HG03064 (cell line): ENCODE data around the gene LEKR1.
A peak's percentile ranks its signal among the peaks of the same experiment; 100 is the strongest.
"Not testable (repeated sequence)": the region's sequence is repeated elsewhere in the genome, so short reads cannot be mapped to it uniquely, and the experiment has no call there.

Experiments
- ATAC-seq: cut with Tn5 transposase; IDR thresholded peaks from one replicate; pipeline ENCODE4 v1.9.1; 2021; ENCODE audit warnings: low read depth; ENCODE audit not compliant: unreplicated experiment

The LEKR1 gene

DNA sequence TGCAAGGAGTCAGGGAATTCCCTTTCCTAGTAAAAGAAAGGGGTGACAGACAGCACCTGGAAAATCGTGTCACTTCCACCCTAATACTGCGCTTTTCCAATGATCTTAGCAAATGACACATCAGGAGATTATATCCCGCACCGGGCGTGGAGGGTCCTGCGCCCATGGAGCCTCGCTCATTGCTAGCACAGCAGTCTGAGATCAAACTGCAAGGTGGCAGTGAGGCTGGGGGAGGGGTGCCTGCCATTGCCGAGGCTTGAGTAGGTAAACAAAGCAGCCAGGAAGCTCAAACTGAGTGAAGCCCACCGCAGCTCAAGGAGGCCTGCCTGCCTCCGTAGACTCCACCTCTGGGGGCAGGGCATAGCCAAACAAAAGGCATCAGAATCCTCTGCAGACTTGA is 140.2 kb downstream of the LEKR1 start:
- ATAC-seq: not testable (repeated sequence)

DNA sequence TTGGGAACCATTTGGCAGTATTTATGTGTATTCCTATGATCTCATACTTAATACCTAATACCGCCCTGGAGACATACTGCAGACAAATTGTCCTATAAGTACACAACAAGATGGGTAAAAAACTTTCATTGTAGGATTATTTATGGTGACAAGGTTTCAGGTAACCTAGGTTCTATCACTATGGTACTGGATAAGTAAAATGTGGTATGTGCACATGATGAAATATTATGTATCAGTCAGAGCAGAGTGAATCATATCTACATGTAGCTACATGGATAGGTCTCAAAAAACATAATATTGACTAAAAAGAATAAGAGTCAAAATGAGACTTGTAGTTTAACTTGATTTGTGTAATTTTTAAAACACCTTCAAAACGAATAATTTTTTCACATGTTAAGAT is 147.8 kb downstream of the LEKR1 start:
- no peak for ATAC-seq

DNA sequence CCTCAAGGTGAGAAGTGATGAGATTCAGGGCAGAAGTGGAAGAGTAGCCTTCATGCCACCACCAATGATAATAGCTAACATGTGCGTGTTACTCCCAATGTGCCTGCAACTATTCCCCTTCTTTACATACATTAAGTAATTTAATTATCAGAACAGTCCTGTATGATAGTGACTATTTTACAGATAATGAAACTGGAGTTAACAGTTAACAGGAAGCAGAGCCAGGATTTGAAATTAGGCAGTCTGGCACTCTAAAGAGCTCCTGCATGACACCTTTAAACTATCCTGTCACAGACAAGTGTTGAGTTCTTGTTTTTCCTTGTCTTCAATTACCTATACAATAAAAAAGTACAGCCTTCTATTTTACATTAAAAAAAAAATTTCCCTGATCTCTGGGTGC is 148.8 kb downstream of the LEKR1 start:
- no peak for ATAC-seq

DNA sequence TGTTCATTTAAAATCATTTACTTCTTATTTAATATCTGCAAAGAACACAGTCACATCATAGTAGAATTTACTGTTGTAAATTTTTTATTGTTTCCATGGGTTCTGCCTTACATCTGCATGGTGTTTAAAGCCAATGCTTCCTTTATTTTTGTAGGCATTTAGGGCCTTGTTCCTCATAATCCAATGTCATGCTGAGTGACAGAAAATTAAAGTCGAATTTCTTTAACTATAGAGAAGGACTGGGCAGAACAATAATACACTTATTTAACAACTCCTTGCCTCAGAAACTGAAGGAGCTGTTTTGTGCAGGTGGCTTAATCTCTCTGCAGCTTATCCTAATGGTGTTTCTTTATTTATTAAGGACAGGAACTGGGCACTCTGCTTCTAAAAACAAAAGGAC is 149.6 kb downstream of the LEKR1 start:
- ATAC-seq: no peak

DNA sequence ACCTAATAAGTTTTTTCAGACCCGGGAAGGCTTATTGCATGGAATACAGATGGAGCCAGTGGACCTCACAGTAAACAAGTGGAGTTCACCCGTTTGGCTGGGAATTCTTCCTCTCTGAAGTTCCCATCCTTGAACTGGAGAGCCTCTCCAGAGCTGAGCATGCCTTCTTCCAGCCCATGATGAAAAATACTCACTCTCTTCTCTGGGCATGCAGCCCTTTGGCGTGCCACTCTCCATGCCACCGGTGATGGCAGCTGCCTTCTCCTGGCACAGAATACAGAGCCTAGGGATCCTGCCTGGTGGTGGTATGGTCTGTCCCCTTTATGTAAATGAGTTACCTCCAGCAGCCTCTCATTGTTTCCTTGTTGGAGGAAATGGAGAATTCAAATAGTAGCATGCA is 150.8 kb downstream of the LEKR1 start:
- no peak for ATAC-seq

DNA sequence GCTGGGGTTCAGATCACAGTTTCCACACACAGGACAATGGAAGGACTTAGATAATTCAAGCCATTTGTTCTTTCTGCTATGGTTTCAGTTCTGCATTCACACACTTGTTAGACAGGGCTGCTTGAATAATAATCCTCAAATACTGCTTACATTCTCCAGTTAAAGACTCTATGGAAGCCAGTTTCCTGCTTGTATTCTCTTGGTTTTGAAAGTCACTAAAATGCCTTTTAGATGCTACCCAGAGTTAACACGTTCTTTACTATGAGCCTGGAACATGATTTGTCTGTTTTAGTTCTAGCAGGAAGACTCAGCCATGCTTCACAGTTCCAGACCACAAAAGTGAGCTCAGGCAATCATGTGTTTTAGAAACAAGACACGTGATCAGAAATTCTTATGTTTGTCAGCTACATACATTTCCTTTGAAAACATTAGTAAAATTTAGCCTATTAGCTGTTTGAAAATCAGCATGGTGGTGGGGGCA is 152.4 kb downstream of the LEKR1 start:
- peak; percentile 96 for ATAC-seq

DNA sequence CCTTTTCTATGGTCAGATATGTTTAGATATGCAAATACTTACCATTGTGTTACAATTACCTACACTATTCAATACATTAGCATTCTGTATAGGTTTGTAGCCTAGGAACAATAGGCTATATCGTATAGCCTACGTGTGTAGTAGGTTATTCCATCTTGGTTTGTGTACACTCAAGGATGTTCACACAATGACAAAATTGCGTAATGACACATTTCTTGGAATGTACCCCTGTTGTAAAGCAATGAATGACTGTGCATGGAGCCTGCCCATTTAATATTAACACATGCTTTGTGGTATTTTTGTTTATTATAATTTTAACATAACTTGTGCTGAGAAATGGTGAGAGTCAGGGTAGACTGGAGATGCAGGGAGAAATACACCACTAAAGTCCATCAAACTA is 154.9 kb downstream of the LEKR1 start:
- ATAC-seq: no peak

DNA sequence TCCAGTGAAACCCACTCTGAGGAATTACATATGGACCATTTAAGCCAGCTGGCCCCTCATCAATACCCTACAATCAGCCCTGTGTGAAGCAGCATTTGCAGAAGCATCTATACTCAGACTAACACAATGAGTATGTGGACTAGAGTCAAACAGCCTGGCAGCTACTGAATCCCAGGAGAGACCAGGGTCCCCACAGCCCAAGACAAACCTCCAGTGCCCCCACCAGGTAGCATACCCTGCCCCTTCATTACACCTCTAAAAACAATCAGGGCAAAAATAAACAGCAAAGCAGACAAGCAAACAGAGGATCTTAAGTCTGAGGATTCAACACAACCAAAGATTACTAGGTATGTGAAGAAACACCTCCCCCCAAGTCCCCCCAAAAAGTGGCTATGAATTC is 157.4 kb downstream of the LEKR1 start:
- no peak for ATAC-seq

DNA sequence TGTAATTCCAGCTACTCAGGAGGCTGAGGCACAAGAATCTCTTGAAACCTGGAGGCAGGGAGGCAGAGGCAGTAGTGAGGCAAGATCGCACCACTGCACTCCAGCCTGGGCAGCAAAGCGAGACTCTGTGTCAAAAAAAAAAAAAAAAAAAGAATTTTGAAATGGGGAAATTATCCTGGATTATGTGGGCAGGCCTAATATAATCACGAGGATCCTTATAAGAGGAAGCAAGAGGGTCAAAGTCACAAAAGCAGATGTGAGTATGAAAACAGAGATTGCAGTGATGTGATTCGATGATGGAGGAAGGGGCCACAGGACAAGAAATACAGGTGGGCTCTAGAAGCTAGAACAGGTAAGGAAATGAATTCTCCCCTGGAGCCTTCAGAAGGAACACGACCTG is 159.6 kb downstream of the LEKR1 start:
- ATAC-seq: no peak

DNA sequence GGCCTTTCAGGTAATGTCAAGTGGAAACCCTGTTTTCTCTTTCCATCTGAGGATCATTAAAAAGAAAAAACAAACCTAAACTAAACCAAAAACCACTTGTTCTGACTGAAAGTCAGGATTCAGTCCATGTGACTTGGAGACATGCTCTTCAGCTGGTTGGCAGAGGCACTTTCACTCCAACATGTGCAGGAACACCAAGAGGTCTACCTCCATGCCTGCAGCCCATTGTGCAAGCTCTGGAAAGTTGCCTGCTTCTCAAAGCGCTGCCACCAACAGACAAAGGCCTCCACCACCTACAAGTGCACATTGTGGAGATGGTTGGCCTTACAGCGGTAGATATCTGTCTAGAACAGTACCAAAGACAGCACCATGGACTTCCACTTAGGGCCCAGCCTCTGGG is 161.8 kb downstream of the LEKR1 start:
- ATAC-seq: no peak

DNA sequence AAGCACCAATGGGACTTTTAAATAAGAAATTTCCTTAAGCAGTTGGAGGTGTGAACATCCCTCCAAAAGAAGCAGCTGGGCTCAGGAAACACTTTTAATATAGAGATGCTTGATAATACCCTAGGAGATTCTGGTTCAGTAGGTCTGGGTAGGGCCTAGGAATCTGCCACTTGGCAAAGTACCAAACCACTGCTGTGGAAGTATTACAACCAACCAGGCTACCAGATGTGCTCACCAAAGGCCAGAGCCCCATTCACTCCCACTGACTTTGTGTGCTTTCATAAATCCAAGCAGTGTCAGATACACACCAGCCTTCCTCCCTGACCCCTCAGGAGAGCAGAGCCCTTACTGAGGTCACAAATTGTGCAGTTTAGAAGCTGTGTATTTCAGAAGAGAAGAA is 171.2 kb downstream of the LEKR1 start:
- no peak for ATAC-seq

DNA sequence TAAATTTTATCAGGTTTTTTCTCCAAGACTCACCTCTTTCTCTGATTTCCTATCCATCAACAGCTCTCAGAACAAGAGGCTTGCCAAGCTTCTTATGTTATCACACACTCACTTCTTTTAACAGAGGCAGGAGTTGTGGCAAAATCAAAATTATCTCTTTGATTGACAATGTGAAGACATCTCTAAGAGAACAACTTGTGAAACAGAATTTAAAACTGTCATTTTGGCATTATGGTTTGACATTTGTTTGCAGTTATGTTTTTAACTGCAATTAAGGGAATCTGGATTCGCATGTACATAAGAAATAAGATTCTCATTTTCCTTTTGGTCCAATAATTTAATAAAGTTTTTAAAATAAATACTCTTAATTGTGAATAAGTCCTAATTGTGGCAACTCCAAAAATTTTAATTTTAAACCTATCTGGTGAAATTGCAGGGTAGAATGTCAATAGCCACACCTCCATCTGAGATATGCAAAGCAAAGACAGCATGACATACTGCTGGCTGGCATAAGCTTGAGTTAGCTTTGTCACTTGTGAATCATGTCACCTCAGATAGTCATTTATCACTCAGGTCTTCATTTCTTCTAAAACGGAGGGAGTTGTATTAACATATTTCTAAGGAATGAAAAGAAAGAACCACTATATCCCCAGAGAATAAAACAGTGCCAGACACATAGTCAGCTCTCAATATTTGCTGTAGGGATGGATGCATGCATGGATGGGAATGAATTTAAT is 175.2 kb downstream of the LEKR1 start:
- ATAC-seq: no peak

DNA sequence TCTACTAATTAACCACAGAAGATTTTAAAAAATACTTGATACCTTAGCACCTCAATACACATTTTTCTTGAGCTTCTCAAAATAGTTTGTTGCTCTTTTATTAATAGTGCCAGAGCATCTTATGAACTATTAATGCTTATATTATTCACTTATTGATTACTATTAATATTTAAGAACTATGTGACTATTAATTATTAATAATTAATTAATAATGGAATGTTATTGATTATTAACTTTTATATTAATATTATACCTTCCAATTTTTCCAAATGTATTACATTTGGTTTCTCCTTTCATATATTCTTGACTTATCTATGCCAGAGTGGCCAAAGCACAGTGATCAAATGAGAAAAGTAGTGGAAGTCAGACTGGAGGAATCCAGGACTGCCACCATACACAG is 195.5 kb downstream of the LEKR1 start:
- no peak for ATAC-seq

DNA sequence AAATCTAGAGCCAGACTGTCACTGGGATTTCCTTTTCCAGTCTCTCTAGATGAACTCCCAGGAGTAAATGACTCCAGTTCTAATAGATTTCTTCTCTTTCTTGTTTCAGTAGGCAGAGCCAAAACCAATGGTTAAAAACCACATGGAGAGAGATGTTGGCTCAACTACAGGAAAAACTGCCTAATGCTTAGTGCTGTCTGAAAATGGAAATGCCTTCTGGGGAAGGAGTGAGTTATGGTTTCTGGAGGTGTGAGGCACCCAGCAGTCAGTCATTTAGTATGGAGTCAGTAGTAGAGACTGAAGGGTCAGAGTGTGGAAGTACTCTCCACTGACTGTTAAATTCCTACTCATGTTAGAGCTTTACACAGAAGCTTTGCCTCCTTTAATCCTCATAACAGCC is 197.1 kb downstream of the LEKR1 start:
- ATAC-seq: no peak

DNA sequence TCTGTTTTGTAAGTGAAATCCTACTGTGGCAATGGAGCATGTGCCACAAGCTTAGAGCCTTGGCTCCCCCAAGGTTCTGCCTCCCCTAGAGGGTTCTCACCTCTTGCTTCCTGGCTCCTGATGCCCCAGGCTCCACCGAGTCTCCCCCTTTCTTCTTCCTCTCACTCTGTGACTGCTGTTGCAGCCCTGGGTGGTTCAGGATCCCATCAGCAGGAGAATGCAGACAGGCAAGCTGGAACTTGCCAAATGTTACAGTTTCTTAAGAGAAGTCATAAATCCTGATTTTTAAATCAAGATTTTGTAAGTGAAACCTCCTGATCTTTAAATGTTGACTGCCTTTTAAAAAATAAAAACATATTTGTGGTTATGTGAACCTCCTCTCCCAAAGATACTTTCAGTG is 199.9 kb downstream of the LEKR1 start:
- ATAC-seq: no peak

DNA sequence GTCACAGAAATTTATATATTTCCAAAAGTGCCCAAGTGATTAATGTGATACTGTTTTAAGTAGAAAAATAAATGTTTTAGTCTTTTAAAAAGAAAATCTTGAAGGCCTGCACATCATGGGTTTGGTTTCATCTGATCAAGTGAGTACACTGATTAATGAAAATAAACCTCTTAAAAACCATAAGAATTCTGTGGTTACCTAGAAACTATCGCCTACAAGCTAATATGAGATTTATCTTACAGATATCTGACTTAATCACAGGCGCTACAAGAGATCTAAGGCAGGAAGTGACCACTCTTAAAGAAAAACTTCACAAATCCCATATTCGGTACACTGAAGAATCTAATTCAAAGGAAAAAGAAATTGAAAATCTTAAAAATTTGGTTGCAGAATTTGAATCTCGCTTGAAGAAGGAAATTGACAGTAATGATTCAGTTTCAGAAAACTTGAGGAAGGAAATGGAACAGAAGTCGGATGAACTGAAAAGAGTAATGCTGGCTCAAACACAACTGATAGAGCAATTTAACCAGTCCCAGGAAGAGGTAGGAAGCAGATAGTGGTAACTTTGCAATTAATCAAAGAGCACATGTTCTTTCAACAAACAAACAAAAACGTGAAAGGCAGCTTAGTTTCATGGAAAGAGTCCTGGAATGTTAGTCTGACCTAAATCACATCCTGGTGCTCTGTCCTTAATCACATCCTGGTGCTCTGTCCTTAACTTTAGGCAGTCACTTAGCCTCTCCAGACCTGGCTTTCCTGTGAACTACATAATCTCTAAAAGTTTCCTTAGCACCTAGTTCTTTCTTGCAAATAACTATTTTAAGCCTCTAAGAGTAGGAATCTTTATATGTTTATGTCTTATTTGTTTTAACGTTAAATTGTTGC is 201.9 kb downstream of the LEKR1 start:
- ATAC-seq: no peak

DNA sequence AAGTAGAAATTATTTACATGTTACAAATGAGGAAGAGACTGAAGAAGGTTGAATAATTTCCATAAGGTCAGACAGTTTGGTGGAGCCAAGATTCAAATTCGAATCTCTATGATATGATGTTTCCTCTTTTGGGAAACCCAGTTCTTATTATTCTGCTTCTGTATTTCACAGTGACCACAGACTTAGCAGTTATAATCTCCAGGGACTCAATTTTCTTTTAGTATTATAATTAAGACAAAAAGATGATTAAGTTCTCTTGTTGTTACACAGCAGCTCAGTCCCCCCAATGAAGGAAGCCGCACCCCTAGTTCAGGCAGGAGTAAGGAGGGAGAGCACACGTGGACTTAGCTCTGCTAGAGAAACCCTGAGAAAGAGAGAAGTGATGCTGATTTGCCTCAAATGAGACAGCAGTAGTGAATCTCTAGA is 203.2 kb downstream of the LEKR1 start:
- no peak for ATAC-seq

DNA sequence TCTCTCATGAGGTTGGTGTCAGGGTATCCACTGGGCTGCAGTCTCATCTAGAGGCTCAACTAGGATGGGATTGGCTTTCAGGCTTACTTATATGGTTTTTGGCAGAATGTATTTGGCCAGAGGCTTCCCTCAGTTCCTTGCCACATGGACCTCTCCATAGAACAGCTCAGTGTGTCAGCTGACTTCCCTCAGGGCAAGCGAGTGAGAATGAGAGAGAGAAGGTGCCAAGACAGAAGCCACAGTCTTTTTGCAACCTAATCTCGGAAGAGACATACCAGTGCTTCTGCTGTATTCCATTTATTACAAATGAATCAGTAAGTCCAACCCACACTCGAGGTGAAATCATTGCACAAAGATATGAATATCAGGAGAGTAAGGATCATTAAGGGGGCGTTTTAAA is 204.6 kb downstream of the LEKR1 start:
- ATAC-seq: no peak

DNA sequence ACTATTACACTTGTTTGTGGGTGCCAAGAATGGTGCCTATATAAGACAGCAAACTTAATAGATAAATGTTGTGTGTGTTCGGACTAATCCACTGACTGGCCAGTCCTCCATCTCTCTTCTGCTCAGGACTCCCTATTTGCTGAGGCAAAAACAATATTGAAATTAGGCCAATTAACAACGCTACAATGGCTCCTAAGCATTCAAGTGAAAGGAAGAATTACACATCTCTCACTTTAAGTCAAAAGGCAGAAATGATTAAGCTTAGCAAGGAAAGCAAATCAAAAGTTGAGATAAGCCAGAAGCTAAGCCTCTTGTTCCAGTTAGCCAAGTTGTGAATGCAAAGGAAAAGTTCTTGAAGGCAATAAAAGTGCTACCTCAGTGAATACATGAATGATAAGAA is 206.8 kb downstream of the LEKR1 start:
- ATAC-seq: no peak

DNA sequence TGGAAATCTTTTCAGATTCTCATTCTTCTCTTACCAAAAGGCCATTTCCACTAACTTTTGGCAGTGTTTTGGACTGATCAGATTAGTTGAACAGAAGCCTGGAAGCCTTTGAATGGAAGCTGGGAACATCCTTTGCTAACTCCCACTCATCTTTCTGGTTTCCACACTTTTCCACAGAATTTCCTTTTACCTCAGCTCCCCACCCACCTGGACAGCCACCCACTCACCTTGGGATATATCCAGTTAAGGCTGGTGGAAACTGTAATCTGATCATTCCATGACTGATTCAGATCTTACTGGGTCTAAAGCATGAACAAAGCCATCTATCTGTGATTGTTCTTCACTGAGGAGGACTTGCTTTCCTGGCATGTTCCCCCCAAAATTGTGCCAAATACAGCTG is 214.3 kb downstream of the LEKR1 start:
- ATAC-seq: no peak

DNA sequence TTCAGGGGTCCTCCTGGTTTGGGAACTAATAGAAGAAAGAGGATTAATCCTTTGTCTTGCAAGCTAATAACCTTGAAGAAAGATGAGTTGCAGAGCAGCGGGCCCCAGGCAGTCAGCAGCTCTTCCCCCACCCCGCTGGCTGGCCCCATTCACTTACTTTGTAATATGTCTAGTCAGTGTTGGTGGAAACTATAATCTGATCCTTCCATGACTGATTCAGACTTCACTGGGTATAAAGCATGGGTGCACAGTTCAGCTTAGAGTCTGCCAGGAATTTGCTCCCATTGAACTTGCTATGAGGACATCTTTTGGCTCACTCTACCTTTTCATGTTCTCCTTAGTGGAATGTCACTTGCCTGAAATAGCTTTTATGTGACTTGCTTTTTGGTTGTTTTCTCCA is 216.1 kb downstream of the LEKR1 start:
- ATAC-seq: no peak

DNA sequence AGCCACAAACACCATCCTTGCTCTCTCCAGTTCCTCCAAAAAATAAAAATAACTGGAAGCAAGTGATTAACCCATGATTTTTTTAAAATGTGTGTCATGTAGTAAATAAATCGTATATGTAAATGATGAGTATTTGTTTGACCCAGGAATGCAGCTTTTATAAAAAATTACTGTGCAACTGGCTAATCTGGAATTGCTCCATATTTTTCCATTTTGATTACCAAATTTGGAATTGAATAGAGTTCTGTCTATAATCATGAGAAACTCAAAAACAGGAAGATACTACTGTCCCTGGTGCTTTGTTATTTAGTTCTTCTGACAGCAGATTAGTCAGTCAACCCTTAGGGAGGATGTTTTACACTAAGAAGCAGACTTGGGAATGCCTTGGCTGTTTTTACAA is 217.6 kb downstream of the LEKR1 start:
- ATAC-seq: no peak
